Measurements from ENCODE around the gene FRMPD4.

- no peak for TF ChIP-seq CTCF (IDR thresholded peaks at IDR 0.05; ENCODE audit: low read length)
- no peak for TF ChIP-seq EZH2phosphoT487 (IDR thresholded peaks at IDR 0.05; ENCODE audit: low read length)
- no peak for TF ChIP-seq EZH2 (optimal IDR thresholded peaks at IDR 0.05; ENCODE audit: low read depth, low read length)
Observed at GRCh38 chrX:12236156-12236555, 97.9 kb downstream of the FRMPD4 start.
